Measurements from ENCODE around the gene NOP9.

NOP9 gene

GRCh38 chr14:24277606-24278321 is 21.9 kb upstream of the NOP9 start:
- no peak for FAIRE-seq
- no peak for DNase-seq (ENCODE audit: insufficient read length, low spot score)
- no peak for TF ChIP-seq CTCF (IDR thresholded peaks at IDR 0.05; ENCODE audit: insufficient read depth, missing control alignments)

GRCh38 chr14:24278424-24278823 is 21.2 kb upstream of the NOP9 start:
- DNase-seq (ENCODE audit: insufficient read length, low spot score): no peak
- no peak for TF ChIP-seq CTCF (IDR thresholded peaks at IDR 0.05; ENCODE audit: insufficient read depth, missing control alignments)
- no peak for FAIRE-seq

GRCh38 chr14:24279301-24280186 is 20.1 kb upstream of the NOP9 start:
- FAIRE-seq (no peak), DNase-seq (ENCODE audit: insufficient read length, low spot score) (no peak)
- TF ChIP-seq CTCF (IDR thresholded peaks at IDR 0.05; ENCODE audit: insufficient read depth, missing control alignments): no peak

- no peak for FAIRE-seq
- TF ChIP-seq CTCF (IDR thresholded peaks at IDR 0.05; ENCODE audit: insufficient read depth, missing control alignments): no peak
- DNase-seq (ENCODE audit: insufficient read length, low spot score): no peak
These were observed 18.7 kb upstream of the NOP9 start for GRCh38 chr14:24280797-24281460.

GRCh38 chr14:24281636-24282035 is 18.0 kb upstream of the NOP9 start:
- no peak for TF ChIP-seq CTCF (IDR thresholded peaks at IDR 0.05; ENCODE audit: insufficient read depth, missing control alignments)
- DNase-seq (ENCODE audit: insufficient read length, low spot score) (no peak), FAIRE-seq (no peak)

- no peak for TF ChIP-seq CTCF (IDR thresholded peaks at IDR 0.05; ENCODE audit: insufficient read depth, missing control alignments)
- DNase-seq (ENCODE audit: insufficient read length, low spot score): no peak
- no peak for FAIRE-seq
These were observed 16.9 kb upstream of the NOP9 start for GRCh38 chr14:24282736-24283135.

Data from D721Med (cell line).